Ishikawa (cell line): ENCODE measurements around the gene COL10A1.

Source experiments
- CEBPB ChIP-seq: IDR thresholded peaks from 2 replicates; pipeline ENCODE4 v1.6.1; 2012
- CREB1 ChIP-seq: IDR thresholded peaks from 2 replicates; pipeline ENCODE4 v1.6.1; 2012; ENCODE audit warnings: low read depth
- EGR1 ChIP-seq: IDR thresholded peaks from 2 replicates; pipeline ENCODE4 v1.6.1; 2012
- EP300 ChIP-seq: IDR thresholded peaks from 2 replicates; pipeline ENCODE4 v1.6.1; 2012; ENCODE audit warnings: borderline replicate concordance
- FOXM1 ChIP-seq: IDR thresholded peaks from 2 replicates; pipeline ENCODE4 v1.6.1; 2012; ENCODE audit warnings: low read depth, borderline replicate concordance
- NFIC ChIP-seq: IDR thresholded peaks from 2 replicates; pipeline ENCODE4 v1.6.1; 2012
- RAD21 ChIP-seq: IDR thresholded peaks from 2 replicates; pipeline ENCODE4 v1.6.1; 2012; ENCODE audit warnings: low read depth
- TAF1 ChIP-seq: IDR thresholded peaks from 2 replicates; pipeline ENCODE4 v1.6.1; 2012; ENCODE audit warnings: low read depth, mild to moderate bottlenecking
- TCF12 ChIP-seq: IDR thresholded peaks from 2 replicates; pipeline ENCODE4 v1.6.1; 2012; ENCODE audit warnings: low read depth
- TEAD4 ChIP-seq: IDR thresholded peaks from 2 replicates; pipeline ENCODE4 v1.6.1; 2012
- YY1 ChIP-seq: IDR thresholded peaks from 2 replicates; pipeline ENCODE4 v1.6.1; 2012; ENCODE audit warnings: low read depth
- ZBTB7A ChIP-seq: IDR thresholded peaks from 2 replicates; pipeline ENCODE4 v1.6.1; 2012; ENCODE audit warnings: low read depth
- TF ChIP-seq, protein P1 (sequence below): IDR thresholded peaks from 2 replicates; pipeline ENCODE4 v1.6.1; 2012
- TF ChIP-seq, protein P2 (sequence below): IDR thresholded peaks from 2 replicates; pipeline ENCODE4 v1.6.1; 2012
- TF ChIP-seq, protein P3 (sequence below): IDR thresholded peaks from 2 replicates; pipeline ENCODE4 v1.6.1; 2012; ENCODE audit warnings: low read depth, mild to moderate bottlenecking

COL10A1 gene

DNA sequence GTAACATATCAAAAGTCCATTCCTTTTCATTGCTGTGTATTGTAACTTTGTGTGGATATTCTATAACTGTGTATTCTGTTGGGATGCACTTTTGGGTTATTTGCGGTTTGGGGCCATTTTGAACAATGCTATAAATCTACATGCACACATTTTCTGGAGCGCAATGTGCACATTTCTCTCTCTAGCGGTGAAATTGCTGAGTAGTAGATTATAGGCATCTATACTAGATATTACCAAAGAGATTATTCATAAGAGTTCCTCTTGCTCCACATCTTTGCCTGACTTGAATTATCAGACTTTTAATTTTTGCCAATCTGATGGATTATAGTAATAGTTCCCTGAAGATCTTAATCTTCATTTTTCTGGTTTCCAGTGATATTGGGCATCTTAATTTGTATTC lies 47.0 kb downstream of the COL10A1 start:
- no peak for TF ChIP-seq EGR1
- no peak for TF ChIP-seq YY1
- TF ChIP-seq TEAD4: no peak
- TF ChIP-seq NFIC: no peak
- TF ChIP-seq, protein P1, sequence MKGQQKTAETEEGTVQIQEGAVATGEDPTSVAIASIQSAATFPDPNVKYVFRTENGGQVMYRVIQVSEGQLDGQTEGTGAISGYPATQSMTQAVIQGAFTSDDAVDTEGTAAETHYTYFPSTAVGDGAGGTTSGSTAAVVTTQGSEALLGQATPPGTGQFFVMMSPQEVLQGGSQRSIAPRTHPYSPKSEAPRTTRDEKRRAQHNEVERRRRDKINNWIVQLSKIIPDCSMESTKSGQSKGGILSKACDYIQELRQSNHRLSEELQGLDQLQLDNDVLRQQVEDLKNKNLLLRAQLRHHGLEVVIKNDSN: no peak
- no peak for TF ChIP-seq TAF1
- TF ChIP-seq FOXM1: no peak
- no peak for TF ChIP-seq EP300
- no peak for TF ChIP-seq RAD21
- TF ChIP-seq, protein P2, sequence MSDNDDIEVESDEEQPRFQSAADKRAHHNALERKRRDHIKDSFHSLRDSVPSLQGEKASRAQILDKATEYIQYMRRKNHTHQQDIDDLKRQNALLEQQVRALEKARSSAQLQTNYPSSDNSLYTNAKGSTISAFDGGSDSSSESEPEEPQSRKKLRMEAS: no peak
- TF ChIP-seq TCF12: no peak
- TF ChIP-seq ZBTB7A: no peak

DNA sequence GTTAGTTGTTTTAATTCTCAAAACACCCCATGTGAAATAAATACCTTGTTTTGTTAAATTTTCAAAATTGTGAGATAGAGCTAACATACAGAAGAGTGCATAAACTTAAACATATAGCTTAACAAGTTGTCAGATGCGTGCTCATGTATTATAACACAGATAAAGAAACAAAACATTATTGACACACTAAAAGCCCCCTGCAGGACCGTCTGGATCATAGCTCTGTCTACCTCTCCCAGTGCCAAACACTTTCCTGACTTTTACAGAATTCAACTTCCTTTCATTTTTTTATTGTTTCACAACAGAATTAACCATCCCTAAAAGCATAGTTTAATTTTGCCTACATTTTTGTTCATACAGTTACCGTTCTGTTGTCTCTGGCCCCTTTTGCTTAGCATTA lies 47.4 kb downstream of the COL10A1 start:
- TF ChIP-seq TCF12 (no peak), NFIC (no peak), RAD21 (no peak), EGR1 (no peak), CEBPB (no peak), TAF1 (no peak), FOXM1 (no peak), TEAD4 (no peak), EP300 (no peak), CREB1 (no peak), YY1 (no peak), ZBTB7A (no peak)
- TF ChIP-seq, protein P1: no peak
- TF ChIP-seq, protein P2: no peak
- TF ChIP-seq, protein P3, sequence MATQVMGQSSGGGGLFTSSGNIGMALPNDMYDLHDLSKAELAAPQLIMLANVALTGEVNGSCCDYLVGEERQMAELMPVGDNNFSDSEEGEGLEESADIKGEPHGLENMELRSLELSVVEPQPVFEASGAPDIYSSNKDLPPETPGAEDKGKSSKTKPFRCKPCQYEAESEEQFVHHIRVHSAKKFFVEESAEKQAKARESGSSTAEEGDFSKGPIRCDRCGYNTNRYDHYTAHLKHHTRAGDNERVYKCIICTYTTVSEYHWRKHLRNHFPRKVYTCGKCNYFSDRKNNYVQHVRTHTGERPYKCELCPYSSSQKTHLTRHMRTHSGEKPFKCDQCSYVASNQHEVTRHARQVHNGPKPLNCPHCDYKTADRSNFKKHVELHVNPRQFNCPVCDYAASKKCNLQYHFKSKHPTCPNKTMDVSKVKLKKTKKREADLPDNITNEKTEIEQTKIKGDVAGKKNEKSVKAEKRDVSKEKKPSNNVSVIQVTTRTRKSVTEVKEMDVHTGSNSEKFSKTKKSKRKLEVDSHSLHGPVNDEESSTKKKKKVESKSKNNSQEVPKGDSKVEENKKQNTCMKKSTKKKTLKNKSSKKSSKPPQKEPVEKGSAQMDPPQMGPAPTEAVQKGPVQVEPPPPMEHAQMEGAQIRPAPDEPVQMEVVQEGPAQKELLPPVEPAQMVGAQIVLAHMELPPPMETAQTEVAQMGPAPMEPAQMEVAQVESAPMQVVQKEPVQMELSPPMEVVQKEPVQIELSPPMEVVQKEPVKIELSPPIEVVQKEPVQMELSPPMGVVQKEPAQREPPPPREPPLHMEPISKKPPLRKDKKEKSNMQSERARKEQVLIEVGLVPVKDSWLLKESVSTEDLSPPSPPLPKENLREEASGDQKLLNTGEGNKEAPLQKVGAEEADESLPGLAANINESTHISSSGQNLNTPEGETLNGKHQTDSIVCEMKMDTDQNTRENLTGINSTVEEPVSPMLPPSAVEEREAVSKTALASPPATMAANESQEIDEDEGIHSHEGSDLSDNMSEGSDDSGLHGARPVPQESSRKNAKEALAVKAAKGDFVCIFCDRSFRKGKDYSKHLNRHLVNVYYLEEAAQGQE: no peak

DNA sequence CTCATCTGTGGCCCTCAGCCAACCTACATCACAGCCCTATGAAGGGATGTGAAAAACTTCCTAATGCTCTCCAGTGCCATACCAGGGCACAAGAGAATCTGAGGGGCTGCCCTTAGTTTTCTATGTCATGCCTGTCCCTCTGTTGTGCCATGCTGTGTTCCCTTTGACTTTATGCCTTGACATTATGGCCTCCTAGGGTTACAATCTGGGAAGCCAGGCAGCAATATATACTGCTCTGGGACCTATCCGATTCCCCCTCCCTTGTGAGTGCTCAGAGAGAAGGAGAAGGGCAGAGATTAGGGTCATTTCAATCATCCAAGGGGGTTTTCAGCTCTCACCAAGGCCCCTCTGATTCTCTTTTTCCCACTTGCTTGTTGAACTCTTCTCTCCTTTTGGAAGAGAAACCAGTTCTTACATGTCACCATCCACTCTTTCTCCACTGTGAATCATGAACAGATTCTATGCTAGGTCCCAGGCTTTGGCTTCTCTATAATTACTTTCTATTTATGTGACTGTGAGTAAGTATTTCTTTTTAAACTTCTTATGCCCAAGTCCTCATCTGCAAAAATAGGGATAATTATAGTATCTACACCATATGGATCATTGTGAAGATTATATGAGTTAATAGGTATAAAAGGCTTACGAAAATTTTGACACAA lies 51.1 kb downstream of the COL10A1 start:
- TF ChIP-seq EGR1 (no peak), TAF1 (no peak), CEBPB (no peak)

DNA sequence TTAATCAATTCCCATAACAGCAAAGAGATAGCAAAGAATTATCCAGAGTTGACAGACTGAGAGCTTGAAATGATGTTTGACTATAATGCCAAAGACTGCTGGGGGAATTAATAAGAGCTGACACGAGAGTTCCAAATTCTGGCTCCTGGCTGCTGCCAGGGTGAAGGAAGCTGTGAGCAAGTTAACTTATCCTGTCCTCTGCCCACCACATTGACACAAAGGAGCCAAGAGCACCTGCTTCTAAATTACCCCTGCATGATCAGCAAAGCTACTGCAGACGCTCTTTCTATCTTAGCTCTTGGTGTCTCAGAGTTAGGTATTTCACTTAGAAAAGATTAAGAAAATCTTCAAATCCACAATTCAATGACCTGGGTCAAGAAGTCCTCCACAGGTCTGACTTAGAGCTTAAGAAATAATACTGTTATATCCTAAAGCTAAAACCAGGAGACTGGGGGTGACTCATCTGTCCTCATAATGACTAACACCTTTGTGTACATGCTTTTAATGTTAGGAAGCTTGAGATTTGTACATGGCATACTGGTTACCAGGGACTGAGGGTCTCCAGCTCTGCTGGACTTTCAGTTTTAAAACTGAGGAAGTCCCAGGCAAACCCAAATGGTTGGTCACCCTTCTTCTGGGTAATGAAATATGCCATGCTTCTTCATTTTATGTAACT lies 52.0 kb downstream of the COL10A1 start:
- TF ChIP-seq CEBPB (no peak), EGR1 (no peak), TEAD4 (no peak), TAF1 (no peak), TCF12 (no peak), RAD21 (no peak), YY1 (no peak), ZBTB7A (no peak), NFIC (no peak)
- TF ChIP-seq, protein P3: no peak
- TF ChIP-seq, protein P2: no peak

DNA sequence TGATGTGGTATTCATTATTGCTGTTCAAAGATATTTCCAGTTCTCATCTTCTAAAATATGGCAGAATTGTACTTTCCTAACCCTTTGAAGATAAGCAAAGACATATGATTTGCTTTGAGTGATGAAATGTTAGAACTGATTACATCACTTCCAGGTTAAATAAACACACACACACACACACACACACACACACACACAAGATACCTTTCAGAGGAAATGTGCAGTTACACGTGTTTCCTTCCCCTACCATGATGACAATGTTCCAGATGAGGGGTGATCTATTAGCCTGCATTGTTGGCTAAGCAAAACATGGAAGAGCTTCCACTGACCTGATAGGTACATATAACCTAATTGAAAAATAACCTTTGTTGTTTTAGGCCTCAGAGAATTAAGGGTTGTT lies 53.6 kb downstream of the COL10A1 start:
- TF ChIP-seq, protein P3: no peak
- TF ChIP-seq NFIC: no peak
- no peak for TF ChIP-seq CEBPB
- TF ChIP-seq, protein P2: no peak
- TF ChIP-seq FOXM1: no peak
- TF ChIP-seq, protein P1: no peak
- TF ChIP-seq CREB1: no peak
- TF ChIP-seq ZBTB7A: no peak
- TF ChIP-seq TAF1: no peak
- no peak for TF ChIP-seq YY1
- TF ChIP-seq RAD21: no peak
- TF ChIP-seq TEAD4: no peak
- TF ChIP-seq EGR1: no peak
- no peak for TF ChIP-seq TCF12
- TF ChIP-seq EP300: no peak
